ENCODE results near the gene STRIP1. TPM values are rescaled to one million over a fixed set of nuclear protein-coding genes. Genes with fewer than 3 reads are reported as not detected.

Gene STRIP1
- total and polyA plus RNA-seq, 10 of the 15 experiments (the other 5 are each of a cell fraction or from before 2014, with no cell fraction given) = 6.3 to 26.6 (median 18.0) TPM

DNA sequence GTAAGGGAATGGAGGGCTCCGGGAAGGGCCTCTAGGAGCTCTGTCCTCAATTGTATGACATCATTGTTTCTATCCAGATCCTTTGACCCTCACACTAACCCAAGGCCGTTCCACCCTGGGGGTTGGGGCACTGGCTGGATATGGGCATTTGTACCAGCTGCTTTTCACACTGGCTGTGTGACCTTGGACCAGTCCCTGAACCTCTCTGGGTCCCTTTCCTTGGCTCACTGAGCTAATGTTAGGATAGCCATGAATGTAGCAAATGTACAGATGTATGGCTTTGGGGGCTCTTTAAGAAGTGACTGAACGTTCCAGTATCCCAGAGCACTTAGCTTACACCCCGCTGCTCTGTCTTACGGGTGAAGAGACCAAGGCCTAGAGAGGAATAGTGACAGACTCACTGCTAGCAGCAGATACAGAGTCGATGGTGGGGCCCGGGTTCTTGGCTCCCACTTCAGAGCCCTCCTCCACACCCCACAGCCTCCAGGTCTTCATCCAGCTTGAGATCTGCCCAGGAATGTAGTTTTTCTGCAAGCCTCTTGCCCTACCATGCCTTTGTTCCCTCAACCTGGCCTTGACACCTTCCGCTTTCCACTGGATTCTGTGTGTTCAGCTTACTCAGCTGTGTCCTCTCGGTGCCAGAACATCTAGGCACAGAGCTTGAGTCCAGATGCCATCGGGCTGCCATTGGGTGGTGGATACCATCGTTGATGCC is 63.2 kb downstream of the STRIP1 start:
- no peak for FAIRE-seq
- in situ Hi-C loops (cut with MboI) (no loop called here), intact Hi-C loops (cut with micrococcal nuclease; ENCODE audit: unreplicated experiment) (no loop called here)
- Histone ChIP-seq H4K20me1 (ENCODE audit: control insufficient read depth, insufficient read depth) (no peaks in the 10 kb centered on the region), H3K4me2 (ENCODE audit: control insufficient read depth, insufficient read depth) (no peak overlapping the region), H2AFZ (ENCODE audit: control insufficient read depth, low read depth, low read length) (no peak overlapping the region), H3K4me1 (ENCODE audit: control insufficient read depth, insufficient read depth, low read length) (peaks cover 14% of the 10 kb centered on the region), H3K9ac (ENCODE audit: control insufficient read depth, insufficient read depth, low read length) (no peak overlapping the region), H3K79me2 (ENCODE audit: control insufficient read depth, insufficient read depth, low read length) (no peaks in the 10 kb centered on the region), H3K9me3 (replicated peaks; ENCODE audit: control insufficient read depth, insufficient read depth, low read length) (no peaks in the 10 kb centered on the region), H3K4me3 (no peak overlapping the region), H3K36me3 (ENCODE audit: control insufficient read depth in 2 of 2, insufficient read depth in 2 of 2, low read length in 1 of 2) (no peaks in the 10 kb centered on the region), H3K27ac (ENCODE audit: control insufficient read depth, insufficient read depth) (no peak overlapping the region), H3K27me3 (replicated peaks in 1 of 2; ENCODE audit: control insufficient read depth in 2 of 2, insufficient read depth in 2 of 2, low read length in 1 of 2) (peaks cover 0 to 6% of the 10 kb centered on the region in 2 experiments; a peak in 2 of 4 replicates)
- ChIA-PET POLR2A (no interaction called here), RAD21 (ENCODE audit: unreplicated experiment) (interaction anchor here (1.2 kb wide), 1 partner anchor 10 kb away, joined by 4 read pairs; no protein-coding TSS in a partner anchor), SMC1A (ENCODE audit: uncharacterized antibody, unreplicated experiment) (interaction anchor here (1.3 to 1.7 kb wide), 2 partner anchors 8 to 9 kb away, joined by 3 to 4 read pairs; no protein-coding TSS in a partner anchor), CTCF (interaction anchor here (1.2 to 11.8 kb wide), 6 partner anchors 7 to 112 kb away, joined by 3 to 120 read pairs (median 6); partner anchors contain the start of gene AHCYL1)
- ATAC-seq = no peak
- 36% methylated on average over 11 of the region's 11 CpGs for WGBS (ENCODE audit: insufficient coverage, insufficient replicate concordance, low lambda C conversion rate, missing lambda C conversion rate)
- no peak for DNase-seq (ENCODE audit: low read depth, low spot score)
- TF ChIP-seq RCOR1 (conservative IDR thresholded peaks at IDR 0.05; ENCODE audit: low read depth, low read length) (no peak), CHD2 (IDR thresholded peaks at IDR 0.05; ENCODE audit: borderline replicate concordance, low read depth, low read length) (no peak), MEF2A (IDR thresholded peaks at IDR 0.05; ENCODE audit: insufficient read depth, low read depth, low read length) (no peak), BHLHE40 (IDR thresholded peaks at IDR 0.05; ENCODE audit: borderline replicate concordance in 1 of 2, low read depth in 2 of 2, low read length in 1 of 2) (no peak), TCF7 (IDR thresholded peaks at IDR 0.05; ENCODE audit: borderline replicate concordance) (no peak), SMAD1 (IDR thresholded peaks at IDR 0.05; ENCODE audit: low read depth, partially characterized antibody) (no peak), ESRRA (IDR thresholded peaks at IDR 0.05; ENCODE audit: low read length) (no peak), TAF1 (IDR thresholded peaks at IDR 0.05; ENCODE audit: borderline replicate concordance, low read depth, low read length) (no peak), POLR2AphosphoS2 (IDR thresholded peaks at IDR 0.05; ENCODE audit: low read depth, low read length) (no peak)
- TF ChIP-seq, protein P1, sequence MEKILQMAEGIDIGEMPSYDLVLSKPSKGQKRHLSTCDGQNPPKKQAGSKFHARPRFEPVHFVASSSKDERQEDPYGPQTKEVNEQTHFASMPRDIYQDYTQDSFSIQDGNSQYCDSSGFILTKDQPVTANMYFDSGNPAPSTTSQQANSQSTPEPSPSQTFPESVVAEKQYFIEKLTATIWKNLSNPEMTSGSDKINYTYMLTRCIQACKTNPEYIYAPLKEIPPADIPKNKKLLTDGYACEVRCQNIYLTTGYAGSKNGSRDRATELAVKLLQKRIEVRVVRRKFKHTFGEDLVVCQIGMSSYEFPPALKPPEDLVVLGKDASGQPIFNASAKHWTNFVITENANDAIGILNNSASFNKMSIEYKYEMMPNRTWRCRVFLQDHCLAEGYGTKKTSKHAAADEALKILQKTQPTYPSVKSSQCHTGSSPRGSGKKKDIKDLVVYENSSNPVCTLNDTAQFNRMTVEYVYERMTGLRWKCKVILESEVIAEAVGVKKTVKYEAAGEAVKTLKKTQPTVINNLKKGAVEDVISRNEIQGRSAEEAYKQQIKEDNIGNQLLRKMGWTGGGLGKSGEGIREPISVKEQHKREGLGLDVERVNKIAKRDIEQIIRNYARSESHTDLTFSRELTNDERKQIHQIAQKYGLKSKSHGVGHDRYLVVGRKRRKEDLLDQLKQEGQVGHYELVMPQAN (conservative IDR thresholded peaks at IDR 0.05) = no peak
- TF ChIP-seq, protein P2, sequence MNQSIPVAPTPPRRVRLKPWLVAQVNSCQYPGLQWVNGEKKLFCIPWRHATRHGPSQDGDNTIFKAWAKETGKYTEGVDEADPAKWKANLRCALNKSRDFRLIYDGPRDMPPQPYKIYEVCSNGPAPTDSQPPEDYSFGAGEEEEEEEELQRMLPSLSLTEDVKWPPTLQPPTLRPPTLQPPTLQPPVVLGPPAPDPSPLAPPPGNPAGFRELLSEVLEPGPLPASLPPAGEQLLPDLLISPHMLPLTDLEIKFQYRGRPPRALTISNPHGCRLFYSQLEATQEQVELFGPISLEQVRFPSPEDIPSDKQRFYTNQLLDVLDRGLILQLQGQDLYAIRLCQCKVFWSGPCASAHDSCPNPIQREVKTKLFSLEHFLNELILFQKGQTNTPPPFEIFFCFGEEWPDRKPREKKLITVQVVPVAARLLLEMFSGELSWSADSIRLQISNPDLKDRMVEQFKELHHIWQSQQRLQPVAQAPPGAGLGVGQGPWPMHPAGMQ (IDR thresholded peaks at IDR 0.05; ENCODE audit: borderline replicate concordance) = no peak
- no TSS peak for BruUV-seq (replicated peaks)
